Stimulated activated naive CD8-positive, alpha-beta T cell treated with anti-CD3 and anti-CD28 coated beads, Interleukin-15, amount 100 ng/mL, for 72 hours (primary cell): ENCODE measurements around the gene MMS19.
A peak's percentile ranks its signal among the peaks of the same experiment; 100 is the strongest.
"Not testable (repeated sequence)": the region's sequence is repeated elsewhere in the genome, so short reads cannot be mapped to it uniquely, and the experiment has no call there.

ENCODE experiments used
- ATAC-seq: fragments of 150-1000 bp; cut with Tn5 transposase; 2 replicates; pipeline ENCODE4 v1.10.0; 2021; ENCODE audit warnings: mild to moderate bottlenecking, moderate library complexity
- DNase-seq, 2 donors: peaks; one replicate each; pipeline ENCODE4 v3.0.0; 2021 to 2022
- H3K27ac Mint-ChIP-seq, 2 donors: one replicate each; pipeline ENCODE4 v1.8.0; 2022; ENCODE audit warnings: mild to moderate bottlenecking in 2 of 2, mixed read lengths in 2 of 2, moderate library complexity in 2 of 2
- H3K27me3 Mint-ChIP-seq: one replicate; pipeline ENCODE4 v1.8.0; 2022; ENCODE audit warnings: mixed read lengths
- H3K4me1 Mint-ChIP-seq: one replicate; pipeline ENCODE4 v1.8.0; 2022; ENCODE audit warnings: mild to moderate bottlenecking, mixed read lengths
- H3K4me3 Mint-ChIP-seq, 2 donors: one replicate each; pipeline ENCODE4 v1.8.0; 2022; ENCODE audit warnings: mild to moderate bottlenecking in 2 of 2, mixed read lengths in 2 of 2, moderate library complexity in 1 of 2
- H3K9me3 Mint-ChIP-seq, 2 donors: one replicate each; pipeline ENCODE4 v1.8.0; 2022; ENCODE audit warnings: mixed read lengths in 2 of 2

The MMS19 gene

GRCh38 chr10:97533888-97534287 is 35.7 kb upstream of the MMS19 start:
- no peak for ATAC-seq

GRCh38 chr10:97532935-97533671 is 34.9 kb upstream of the MMS19 start:
- ATAC-seq, result no peak
- H3K4me1 Mint-ChIP-seq, result peaks cover 5% of the 10 kb centered on the region

More at GRCh38 chr10:97533888-97534287, 35.7 kb upstream of the MMS19 start:
- Mint-ChIP-seq H3K27ac (peak overlapping the region in 1 of 2 donors; percentile 34), H3K9me3 (no peaks in the 10 kb centered on the region), H3K27me3 (no peaks in the 10 kb centered on the region), H3K4me3 (no peak overlapping the region), H3K4me1 (peaks cover 5% of the 10 kb centered on the region)
- no peak for DNase-seq

GRCh38 chr10:97531401-97531986 is 33.3 kb upstream of the MMS19 start:
- ATAC-seq (no peak), DNase-seq (no peak)
- Mint-ChIP-seq H3K9me3 (no peaks in the 10 kb centered on the region), H3K4me3 (no peak overlapping the region), H3K4me1 (peaks cover 5% of the 10 kb centered on the region), H3K27me3 (no peaks in the 10 kb centered on the region), H3K27ac (peak overlapping the region in 1 of 2 donors; percentile 55)

More at GRCh38 chr10:97532935-97533671, 34.9 kb upstream of the MMS19 start:
- no peaks in the 10 kb centered on the region for H3K9me3 Mint-ChIP-seq
- DNase-seq, result no peak
- H3K27me3 Mint-ChIP-seq, result no peaks in the 10 kb centered on the region
- no peak overlapping the region for H3K4me3 Mint-ChIP-seq
- H3K27ac Mint-ChIP-seq, result no peak overlapping the region

GRCh38 chr10:97529685-97530465 is 31.7 kb upstream of the MMS19 start:
- H3K27me3 Mint-ChIP-seq, result no peaks in the 10 kb centered on the region
- DNase-seq (no peak), ATAC-seq (no peak)
- no peaks in the 10 kb centered on the region for H3K9me3 Mint-ChIP-seq
- no peak overlapping the region for H3K4me3 Mint-ChIP-seq
- peaks cover 5% of the 10 kb centered on the region for H3K4me1 Mint-ChIP-seq
- no peak overlapping the region for H3K27ac Mint-ChIP-seq

- not testable (repeated sequence) for H3K4me3 Mint-ChIP-seq, H3K27me3 Mint-ChIP-seq, H3K9me3 Mint-ChIP-seq, DNase-seq, ATAC-seq, H3K27ac Mint-ChIP-seq, H3K4me1 Mint-ChIP-seq
These were observed 30.7 kb upstream of the MMS19 start for GRCh38 chr10:97528876-97529275.

GRCh38 chr10:97525683-97526110 is 27.5 kb upstream of the MMS19 start:
- peak overlapping the region in 1 of 2 donors; percentile 42 for H3K27ac Mint-ChIP-seq
- no peaks in the 10 kb centered on the region for H3K4me1 Mint-ChIP-seq
- ATAC-seq, result no peak
- H3K9me3 Mint-ChIP-seq, result no peaks in the 10 kb centered on the region
- no peak for DNase-seq
- H3K4me3 Mint-ChIP-seq, result no peak overlapping the region
- H3K27me3 Mint-ChIP-seq, result peaks cover 11% of the 10 kb centered on the region

GRCh38 chr10:97525086-97525485 is 26.9 kb upstream of the MMS19 start:
- H3K9me3 Mint-ChIP-seq, result no peaks in the 10 kb centered on the region
- no peak overlapping the region for H3K27ac Mint-ChIP-seq
- DNase-seq (no peak), ATAC-seq (no peak)
- no peaks in the 10 kb centered on the region for H3K4me1 Mint-ChIP-seq
- no peak overlapping the region for H3K4me3 Mint-ChIP-seq
- peaks cover 11% of the 10 kb centered on the region for H3K27me3 Mint-ChIP-seq

- H3K9me3 Mint-ChIP-seq, result no peaks in the 10 kb centered on the region
- ATAC-seq, result no peak
- H3K4me3 Mint-ChIP-seq, result no peak overlapping the region
- peak overlapping the region; percentile 69 to 75 for H3K27ac Mint-ChIP-seq
- DNase-seq, result no peak
- H3K4me1 Mint-ChIP-seq, result no peaks in the 10 kb centered on the region
- H3K27me3 Mint-ChIP-seq, result peaks cover 11% of the 10 kb centered on the region
These were observed 24.7 kb upstream of the MMS19 start for GRCh38 chr10:97522937-97523336.

- H3K27me3 Mint-ChIP-seq, result peaks cover 11% of the 10 kb centered on the region
- H3K9me3 Mint-ChIP-seq, result no peaks in the 10 kb centered on the region
- DNase-seq (no peak), ATAC-seq (no peak)
- no peak overlapping the region for H3K27ac Mint-ChIP-seq
- H3K4me3 Mint-ChIP-seq, result no peak overlapping the region
- H3K4me1 Mint-ChIP-seq, result no peaks in the 10 kb centered on the region
These were observed 23.8 kb upstream of the MMS19 start for GRCh38 chr10:97522071-97522470.

- Mint-ChIP-seq H3K27ac (no peak overlapping the region), H3K27me3 (peaks cover 11% of the 10 kb centered on the region)
- no peak for ATAC-seq
These were observed 22.9 kb upstream of the MMS19 start for GRCh38 chr10:97520978-97521761.

GRCh38 chr10:97520520-97520919 is 22.3 kb upstream of the MMS19 start:
- DNase-seq (no peak), ATAC-seq (no peak)
- no peak overlapping the region for H3K27ac Mint-ChIP-seq
- H3K4me3 Mint-ChIP-seq, result no peak overlapping the region
- peaks cover 13% of the 10 kb centered on the region for H3K27me3 Mint-ChIP-seq
- no peaks in the 10 kb centered on the region for H3K9me3 Mint-ChIP-seq
- H3K4me1 Mint-ChIP-seq, result no peaks in the 10 kb centered on the region

More at GRCh38 chr10:97520978-97521761, 22.9 kb upstream of the MMS19 start:
- H3K9me3 Mint-ChIP-seq, result no peaks in the 10 kb centered on the region
- no peaks in the 10 kb centered on the region for H3K4me1 Mint-ChIP-seq
- no peak overlapping the region for H3K4me3 Mint-ChIP-seq
- DNase-seq, result no peak

- no peak for ATAC-seq
- H3K4me3 Mint-ChIP-seq, result no peak overlapping the region
- H3K27me3 Mint-ChIP-seq, result peaks cover 25% of the 10 kb centered on the region
- no peak for DNase-seq
- no peak overlapping the region for H3K27ac Mint-ChIP-seq
- H3K4me1 Mint-ChIP-seq, result no peaks in the 10 kb centered on the region
- no peaks in the 10 kb centered on the region for H3K9me3 Mint-ChIP-seq
These were observed 21.1 kb upstream of the MMS19 start for GRCh38 chr10:97519342-97519741.

GRCh38 chr10:97518301-97519043 is 20.2 kb upstream of the MMS19 start:
- Mint-ChIP-seq H3K27ac (no peak overlapping the region), H3K4me1 (no peaks in the 10 kb centered on the region), H3K9me3 (no peaks in the 10 kb centered on the region), H3K4me3 (no peak overlapping the region), H3K27me3 (peaks cover 29% of the 10 kb centered on the region)
- no peak for DNase-seq
- no peak for ATAC-seq

GRCh38 chr10:97517778-97518300 is 19.6 kb upstream of the MMS19 start:
- no peak for ATAC-seq
- Mint-ChIP-seq H3K27ac (no peak overlapping the region), H3K4me3 (no peak overlapping the region), H3K9me3 (no peaks in the 10 kb centered on the region), H3K27me3 (peaks cover 24% of the 10 kb centered on the region), H3K4me1 (no peaks in the 10 kb centered on the region)
- no peak for DNase-seq
